Erythroblast (primary cell): ENCODE measurements around the gene EIF1AD.
"Not testable (repeated sequence)": the region's sequence is repeated elsewhere in the genome, so short reads cannot be mapped to it uniquely, and the experiment has no call there.

Experiments
- GATA1 ChIP-seq: IDR thresholded peaks from 2 replicates; pipeline ENCODE4 v1.6.1; 2011; ENCODE audit warnings: low read depth, mild to moderate bottlenecking, control low read depth, low read length, moderate library complexity
- POLR2A ChIP-seq: IDR thresholded peaks from 2 replicates; pipeline ENCODE4 v1.6.1; 2011; ENCODE audit warnings: mild to moderate bottlenecking, low read length

DNA sequence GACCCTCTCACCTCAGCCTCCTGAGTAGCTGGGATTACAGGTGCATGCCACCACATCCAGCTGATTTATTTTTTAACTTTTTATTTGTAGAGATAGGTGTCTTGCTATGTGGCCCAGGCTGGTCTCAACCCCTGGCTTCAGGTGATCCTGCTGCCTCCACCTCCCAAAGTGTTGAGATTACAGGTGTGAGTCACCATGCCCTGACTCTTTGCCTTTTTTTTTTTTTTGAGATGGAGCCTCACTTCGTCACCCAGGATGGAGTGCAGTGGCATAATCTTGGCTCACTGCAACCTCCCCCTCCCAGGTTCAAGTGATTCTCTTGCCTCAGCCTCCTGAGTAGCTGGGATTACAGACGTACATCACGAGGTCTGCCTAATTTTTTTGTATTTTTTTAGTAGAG lies 50.3 kb downstream of the EIF1AD start:
- TF ChIP-seq POLR2A, GATA1: not testable (repeated sequence)
